Measurements from ENCODE around the gene SMYD3.

DNA sequence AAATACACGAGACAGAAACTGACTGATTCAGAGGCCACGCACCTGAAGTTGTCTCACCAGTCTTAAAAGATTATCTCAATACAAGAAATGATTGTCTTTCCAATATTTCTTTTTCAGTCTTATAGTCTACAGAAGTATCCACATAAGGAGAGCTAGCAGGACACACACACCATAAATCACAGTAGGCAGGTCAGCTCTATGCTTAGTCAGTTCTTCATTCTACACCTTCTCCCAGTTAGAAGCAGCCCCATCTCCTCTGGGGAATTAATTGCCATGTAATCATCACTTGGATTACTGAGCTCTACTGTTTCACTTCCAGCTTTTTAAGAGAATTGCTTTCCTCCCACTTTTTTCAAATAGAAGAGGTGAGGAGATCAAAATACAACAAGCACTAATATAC, 59.6 kb downstream of the SMYD3 start:
- TF ChIP-seq CTCF (IDR thresholded peaks at IDR 0.05; ENCODE audit: borderline replicate concordance, extremely low read depth, low read length, poor library complexity, severe bottlenecking) (no peak), EZH2 (IDR thresholded peaks at IDR 0.05; ENCODE audit: borderline replicate concordance, low read depth, low read length, severe bottlenecking) (no peak)

Measured in DND-41 (cell line).